Measurements from ENCODE around the gene DDTL. TPM values are rescaled to one million over a fixed set of nuclear protein-coding genes. Genes with fewer than 3 reads are reported as not detected.

DDTL gene
- total RNA-seq, 4 donors from 2014 or later, result 0.26 to 3.4 (median 0.48) TPM; not detected in 1

DNA sequence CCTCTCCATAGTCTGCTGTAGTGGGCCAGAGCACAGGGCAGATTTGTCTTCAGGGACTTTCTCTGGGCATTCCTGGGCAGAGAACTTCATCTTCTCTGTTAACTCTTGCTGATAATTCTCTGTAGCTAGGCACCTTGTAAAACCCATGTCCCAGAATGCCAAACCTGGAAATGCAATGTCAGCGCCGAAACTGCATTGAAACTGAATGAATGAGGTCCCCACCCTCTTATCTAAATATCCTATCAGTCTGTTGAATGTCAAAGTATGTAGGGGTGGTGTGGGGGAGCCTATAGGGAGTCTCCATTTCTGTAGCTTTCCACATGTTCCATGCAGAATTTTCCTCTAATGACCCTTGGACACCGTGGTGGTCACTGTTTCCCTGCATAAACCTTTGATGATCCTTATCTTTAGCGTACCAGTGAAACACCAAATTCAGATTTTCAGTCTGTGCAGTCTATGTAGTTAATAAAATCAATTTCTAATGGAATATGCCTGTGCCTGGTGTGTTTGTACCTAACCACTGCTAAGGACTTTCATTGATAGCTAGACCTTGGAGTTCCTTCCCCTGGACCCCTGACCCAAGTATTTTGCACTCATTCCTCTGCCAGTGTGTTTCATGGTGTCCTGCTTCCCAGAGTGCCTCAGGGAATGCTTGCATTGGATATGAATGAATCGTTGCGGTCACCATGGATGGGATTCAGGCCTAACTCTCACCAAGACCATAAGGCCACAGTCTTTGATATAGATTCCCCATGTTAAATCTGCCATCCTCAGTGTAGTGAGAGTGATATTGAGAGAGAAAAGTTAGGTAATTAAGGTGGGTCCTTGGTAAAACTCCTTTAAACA lies 41.9 kb downstream of the DDTL start:
- H3K4me1 ChIP-seq, result no peaks in the 10 kb centered on the region
- TF ChIP-seq, protein P1, sequence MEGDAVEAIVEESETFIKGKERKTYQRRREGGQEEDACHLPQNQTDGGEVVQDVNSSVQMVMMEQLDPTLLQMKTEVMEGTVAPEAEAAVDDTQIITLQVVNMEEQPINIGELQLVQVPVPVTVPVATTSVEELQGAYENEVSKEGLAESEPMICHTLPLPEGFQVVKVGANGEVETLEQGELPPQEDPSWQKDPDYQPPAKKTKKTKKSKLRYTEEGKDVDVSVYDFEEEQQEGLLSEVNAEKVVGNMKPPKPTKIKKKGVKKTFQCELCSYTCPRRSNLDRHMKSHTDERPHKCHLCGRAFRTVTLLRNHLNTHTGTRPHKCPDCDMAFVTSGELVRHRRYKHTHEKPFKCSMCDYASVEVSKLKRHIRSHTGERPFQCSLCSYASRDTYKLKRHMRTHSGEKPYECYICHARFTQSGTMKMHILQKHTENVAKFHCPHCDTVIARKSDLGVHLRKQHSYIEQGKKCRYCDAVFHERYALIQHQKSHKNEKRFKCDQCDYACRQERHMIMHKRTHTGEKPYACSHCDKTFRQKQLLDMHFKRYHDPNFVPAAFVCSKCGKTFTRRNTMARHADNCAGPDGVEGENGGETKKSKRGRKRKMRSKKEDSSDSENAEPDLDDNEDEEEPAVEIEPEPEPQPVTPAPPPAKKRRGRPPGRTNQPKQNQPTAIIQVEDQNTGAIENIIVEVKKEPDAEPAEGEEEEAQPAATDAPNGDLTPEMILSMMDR (IDR thresholded peaks at IDR 0.05), result no peak
- no peaks in the 10 kb centered on the region for H3K36me3 ChIP-seq
- no peak for DNase-seq
- no peaks in the 10 kb centered on the region for H3K27me3 ChIP-seq
- no peaks in the 10 kb centered on the region for H3K9me3 ChIP-seq
- intact Hi-C loops (cut with DNase I; ENCODE audit: low total_unique reads), result no loop called here
- H3K27ac ChIP-seq, result no peak overlapping the region
- H3K4me3 ChIP-seq, result no peak overlapping the region

DNA sequence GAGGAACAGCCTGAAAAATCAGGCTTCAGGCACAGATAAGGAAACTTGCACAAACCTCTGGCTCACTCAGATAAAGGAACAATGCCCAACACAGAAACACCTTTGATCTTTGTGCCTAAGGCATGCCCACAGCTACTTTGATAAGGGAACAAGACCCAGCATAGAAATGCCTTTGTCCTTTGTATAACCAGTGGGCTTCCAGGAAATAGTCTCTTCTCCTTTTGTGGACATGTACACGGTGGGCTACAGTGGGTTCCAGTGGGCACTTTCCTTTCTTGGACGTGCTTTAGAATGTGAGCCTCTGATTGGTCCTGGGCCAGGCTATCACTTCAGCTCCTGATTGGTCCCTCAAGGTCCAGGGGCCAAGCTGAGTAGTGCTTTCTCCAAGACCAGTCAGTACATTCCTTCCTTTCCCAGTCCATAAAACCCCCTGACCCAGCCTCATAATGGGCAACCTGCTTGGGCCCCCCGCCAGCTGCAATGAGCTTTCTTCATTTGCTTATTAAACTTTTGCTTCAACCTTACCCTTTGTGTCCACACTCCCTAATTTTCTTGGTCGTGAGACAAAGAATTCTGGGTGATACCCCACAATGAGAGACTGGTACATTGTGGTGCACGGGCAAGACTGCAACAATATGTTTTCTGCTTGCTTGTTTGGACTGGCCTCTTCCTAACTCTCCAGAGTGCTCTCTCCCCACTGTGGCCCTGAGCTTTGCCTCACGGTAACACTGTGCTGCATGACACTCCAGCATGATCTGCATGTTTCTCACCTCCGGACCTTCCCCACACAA lies 42.7 kb downstream of the DDTL start:
- no peak overlapping the region for H3K4me3 ChIP-seq
- intact Hi-C loops (cut with DNase I; ENCODE audit: low total_unique reads), result no loop called here

DNA sequence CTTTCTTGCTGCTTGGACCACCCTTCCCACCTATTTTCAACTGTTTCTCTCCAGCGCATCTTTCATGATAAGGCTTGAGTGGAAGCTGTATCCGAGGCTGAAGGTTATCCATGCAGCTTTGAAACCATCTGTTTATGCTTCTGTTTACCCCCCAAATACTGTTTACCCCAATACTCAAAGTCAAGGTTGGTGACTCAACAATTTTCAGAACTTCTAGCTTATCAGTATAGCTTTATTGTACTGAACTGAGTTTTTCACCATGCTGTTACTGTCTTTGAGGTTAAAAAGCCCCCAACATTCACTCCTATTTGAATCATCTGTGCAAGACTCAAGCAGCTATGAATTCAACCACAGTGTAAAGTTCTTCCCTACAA lies 43.3 kb downstream of the DDTL start:
- no peak overlapping the region for H3K4me3 ChIP-seq
- intact Hi-C loops (cut with DNase I; ENCODE audit: low total_unique reads), result no loop called here
- no peak for DNase-seq
- H3K27ac ChIP-seq, result no peak overlapping the region
- TF ChIP-seq POLR2A (IDR thresholded peaks at IDR 0.05), result no peak
- TF ChIP-seq, protein P1 (IDR thresholded peaks at IDR 0.05), result no peak
- H3K4me1 ChIP-seq, result no peaks in the 10 kb centered on the region
- no peaks in the 10 kb centered on the region for H3K9me3 ChIP-seq
- no peaks in the 10 kb centered on the region for H3K36me3 ChIP-seq
- no peaks in the 10 kb centered on the region for H3K27me3 ChIP-seq

More for the DNA sequence above, 42.7 kb downstream of the DDTL start:
- no peaks in the 10 kb centered on the region for H3K27me3 ChIP-seq
- H3K4me1 ChIP-seq, result no peaks in the 10 kb centered on the region
- no peak overlapping the region for H3K27ac ChIP-seq
- no peak for DNase-seq
- H3K36me3 ChIP-seq, result no peaks in the 10 kb centered on the region
- TF ChIP-seq POLR2A (IDR thresholded peaks at IDR 0.05), result no peak
- TF ChIP-seq, protein P1 (IDR thresholded peaks at IDR 0.05), result no peak
- no peaks in the 10 kb centered on the region for H3K9me3 ChIP-seq

DNA sequence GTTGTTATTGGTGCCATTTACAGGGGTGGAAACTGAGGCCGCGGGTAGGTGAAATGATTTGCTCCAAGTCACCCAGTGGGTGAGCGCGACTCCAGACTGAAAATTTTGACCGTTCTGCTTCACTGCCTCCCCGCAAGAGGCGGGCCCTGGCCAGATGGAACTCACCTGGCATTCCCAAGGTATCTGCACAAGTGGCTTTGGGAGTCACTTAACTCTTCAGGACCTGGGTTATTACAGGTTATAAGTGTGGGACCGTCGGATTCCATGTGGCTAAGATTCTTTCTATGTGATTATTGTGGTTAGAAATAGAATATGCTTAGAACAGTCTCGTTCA lies 45.0 kb downstream of the DDTL start:
- Histone ChIP-seq H3K27me3 (no peaks in the 10 kb centered on the region), H3K36me3 (no peaks in the 10 kb centered on the region), H3K27ac (peak overlapping the region; percentile 70 to 78), H3K4me3 (peak overlapping the region; percentile 90 to 97), H3K4me1 (no peaks in the 10 kb centered on the region), H3K9me3 (no peaks in the 10 kb centered on the region)
- intact Hi-C loops (cut with DNase I; ENCODE audit: low total_unique reads), result no loop called here
- DNase-seq, result no peak
- TF ChIP-seq POLR2A (IDR thresholded peaks at IDR 0.05), result no peak

DNA sequence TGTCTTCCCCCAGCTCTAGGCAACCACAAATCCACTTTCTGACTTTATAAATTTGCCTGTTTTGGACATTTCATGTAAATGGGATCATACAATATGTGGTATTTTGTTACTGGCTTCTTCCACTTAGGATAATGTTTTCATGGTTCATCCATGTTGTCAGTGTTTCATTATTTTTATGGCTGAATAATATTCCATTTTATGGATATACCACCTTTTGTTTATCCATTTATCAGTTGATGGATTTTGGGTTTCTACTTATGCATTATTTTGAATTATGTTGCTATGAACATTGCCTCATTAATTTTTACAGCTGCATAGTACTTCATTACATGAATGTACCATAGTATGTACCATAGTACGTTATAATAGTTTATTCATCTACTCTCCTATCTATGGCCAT lies 49.5 kb downstream of the DDTL start:
- no peak for TF ChIP-seq POLR2A (IDR thresholded peaks at IDR 0.05)
- TF ChIP-seq, protein P1 (IDR thresholded peaks at IDR 0.05), result no peak
- Histone ChIP-seq H3K4me1 (no peaks in the 10 kb centered on the region), H3K27ac (no peak overlapping the region), H3K9me3 (no peaks in the 10 kb centered on the region), H3K27me3 (no peaks in the 10 kb centered on the region), H3K4me3 (no peak overlapping the region), H3K36me3 (no peaks in the 10 kb centered on the region)
- no peak for DNase-seq
- intact Hi-C loops (cut with DNase I; ENCODE audit: low total_unique reads), result no loop called here
